H1 (cell line): Measurements from ENCODE around the gene POLD1. TPM values are rescaled to one million over a fixed set of nuclear protein-coding genes. Genes with fewer than 3 reads are reported as not detected.

ENCODE experiments used
- ASH2L ChIP-seq: fragments of 200-600, 300-600 bp; sonication (generic); IDR thresholded peaks from one replicate; pipeline ENCODE4 v1.7.1; 2017; ENCODE audit warnings: low read length
- HDAC6 ChIP-seq: IDR thresholded peaks from one replicate; pipeline ENCODE4 v1.7.1; 2012; ENCODE audit warnings: low read depth, mild to moderate bottlenecking, inconsistent platforms, low read length, moderate library complexity
- MAFK ChIP-seq: IDR thresholded peaks from 2 replicates; pipeline ENCODE4 v1.6.1; 2012; ENCODE audit warnings: low read depth, mild to moderate bottlenecking, improper control_type of control experiment, low read length
- SIX5 ChIP-seq: IDR thresholded peaks from 2 replicates; pipeline ENCODE4 v1.6.1; 2011; ENCODE audit warnings: mild to moderate bottlenecking, low read depth, low read length
- polyA plus RNA-seq, 7 experiments: library from polyadenylated mRNA; depleted of rRNA in 3 of 7; stranded (reverse) in 5 of 7; unstranded in 2 of 7; fragments of >200 nt in 5 of 7; fragments of 200-250 nt in 2 of 7; gene quantifications; 1 replicate in 5 of 7; 2 replicates in 1 of 7; 4 replicates in 1 of 7; pipeline versions ENCODE4 v1.2.1 to v1.2.3, GENCODE V29; 2011 to 2013; ENCODE audit warnings: missing spikeins in 2 of 7, mixed read lengths in 2 of 7
- total RNA-seq: library from RNA; stranded (reverse); fragmentation: NEBNext Ultra II Directional; extraction: Animal tissue kit (Norgen Biotek cat#: 25700); gene quantifications from 2 replicates; pipeline ENCODE4 v1.2.1, GENCODE V29; 2021
- TF ChIP-seq, protein P1 (sequence below): IDR thresholded peaks from 2 replicates; pipeline ENCODE4 v1.6.1; 2012; ENCODE audit warnings: low read length, inconsistent platforms
- TF ChIP-seq, protein P2 (sequence below): fragments of 300-600 bp; sonication (generic); IDR thresholded peaks from 2 replicates; pipeline ENCODE4 v1.7.1; 2012; ENCODE audit warnings: low read length, moderate library complexity, mild to moderate bottlenecking, inconsistent platforms; ENCODE audit not compliant: insufficient replicate concordance
- TF ChIP-seq, protein P3 (sequence below): IDR thresholded peaks from 2 replicates; pipeline ENCODE4 v1.6.1; 2011; ENCODE audit warnings: low read depth, mild to moderate bottlenecking, low read length; ENCODE audit not compliant: insufficient read depth

The POLD1 gene
- total and polyA plus RNA-seq, 2 of the 8 experiments (the other 6 are each of a cell fraction or from before 2014, with no cell fraction given) = 141 to 142 TPM

DNA sequence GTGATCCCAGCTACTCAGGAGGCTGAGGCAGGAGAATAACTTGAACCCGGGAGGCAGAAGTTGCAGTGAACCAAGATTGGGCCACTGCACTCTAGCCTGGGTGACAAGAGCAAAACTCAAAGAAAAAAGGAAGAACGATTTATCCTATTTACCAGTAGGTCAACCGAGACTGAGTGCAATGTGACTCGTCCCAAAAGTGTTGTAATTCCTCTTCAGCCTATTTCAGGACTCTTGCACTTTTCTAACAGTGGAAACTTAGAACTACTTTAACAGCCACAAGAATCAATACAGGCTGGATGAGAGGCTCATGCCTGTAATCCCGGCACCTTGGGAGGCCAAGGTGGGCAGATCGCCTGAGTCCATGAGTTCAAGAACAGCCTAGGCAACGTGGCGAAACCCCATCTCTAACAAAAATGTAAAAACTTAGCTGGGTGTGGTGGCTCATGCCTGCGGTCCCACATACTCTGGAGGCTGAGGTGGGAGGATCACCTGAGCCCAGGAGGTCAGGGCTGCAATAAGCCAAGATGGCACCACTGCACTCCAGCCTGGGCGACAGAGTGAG, 12.2 kb upstream of the POLD1 start (continued):
- TF ChIP-seq, protein P1, sequence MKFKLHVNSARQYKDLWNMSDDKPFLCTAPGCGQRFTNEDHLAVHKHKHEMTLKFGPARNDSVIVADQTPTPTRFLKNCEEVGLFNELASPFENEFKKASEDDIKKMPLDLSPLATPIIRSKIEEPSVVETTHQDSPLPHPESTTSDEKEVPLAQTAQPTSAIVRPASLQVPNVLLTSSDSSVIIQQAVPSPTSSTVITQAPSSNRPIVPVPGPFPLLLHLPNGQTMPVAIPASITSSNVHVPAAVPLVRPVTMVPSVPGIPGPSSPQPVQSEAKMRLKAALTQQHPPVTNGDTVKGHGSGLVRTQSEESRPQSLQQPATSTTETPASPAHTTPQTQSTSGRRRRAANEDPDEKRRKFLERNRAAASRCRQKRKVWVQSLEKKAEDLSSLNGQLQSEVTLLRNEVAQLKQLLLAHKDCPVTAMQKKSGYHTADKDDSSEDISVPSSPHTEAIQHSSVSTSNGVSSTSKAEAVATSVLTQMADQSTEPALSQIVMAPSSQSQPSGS = no peak
- TF ChIP-seq, protein P2, sequence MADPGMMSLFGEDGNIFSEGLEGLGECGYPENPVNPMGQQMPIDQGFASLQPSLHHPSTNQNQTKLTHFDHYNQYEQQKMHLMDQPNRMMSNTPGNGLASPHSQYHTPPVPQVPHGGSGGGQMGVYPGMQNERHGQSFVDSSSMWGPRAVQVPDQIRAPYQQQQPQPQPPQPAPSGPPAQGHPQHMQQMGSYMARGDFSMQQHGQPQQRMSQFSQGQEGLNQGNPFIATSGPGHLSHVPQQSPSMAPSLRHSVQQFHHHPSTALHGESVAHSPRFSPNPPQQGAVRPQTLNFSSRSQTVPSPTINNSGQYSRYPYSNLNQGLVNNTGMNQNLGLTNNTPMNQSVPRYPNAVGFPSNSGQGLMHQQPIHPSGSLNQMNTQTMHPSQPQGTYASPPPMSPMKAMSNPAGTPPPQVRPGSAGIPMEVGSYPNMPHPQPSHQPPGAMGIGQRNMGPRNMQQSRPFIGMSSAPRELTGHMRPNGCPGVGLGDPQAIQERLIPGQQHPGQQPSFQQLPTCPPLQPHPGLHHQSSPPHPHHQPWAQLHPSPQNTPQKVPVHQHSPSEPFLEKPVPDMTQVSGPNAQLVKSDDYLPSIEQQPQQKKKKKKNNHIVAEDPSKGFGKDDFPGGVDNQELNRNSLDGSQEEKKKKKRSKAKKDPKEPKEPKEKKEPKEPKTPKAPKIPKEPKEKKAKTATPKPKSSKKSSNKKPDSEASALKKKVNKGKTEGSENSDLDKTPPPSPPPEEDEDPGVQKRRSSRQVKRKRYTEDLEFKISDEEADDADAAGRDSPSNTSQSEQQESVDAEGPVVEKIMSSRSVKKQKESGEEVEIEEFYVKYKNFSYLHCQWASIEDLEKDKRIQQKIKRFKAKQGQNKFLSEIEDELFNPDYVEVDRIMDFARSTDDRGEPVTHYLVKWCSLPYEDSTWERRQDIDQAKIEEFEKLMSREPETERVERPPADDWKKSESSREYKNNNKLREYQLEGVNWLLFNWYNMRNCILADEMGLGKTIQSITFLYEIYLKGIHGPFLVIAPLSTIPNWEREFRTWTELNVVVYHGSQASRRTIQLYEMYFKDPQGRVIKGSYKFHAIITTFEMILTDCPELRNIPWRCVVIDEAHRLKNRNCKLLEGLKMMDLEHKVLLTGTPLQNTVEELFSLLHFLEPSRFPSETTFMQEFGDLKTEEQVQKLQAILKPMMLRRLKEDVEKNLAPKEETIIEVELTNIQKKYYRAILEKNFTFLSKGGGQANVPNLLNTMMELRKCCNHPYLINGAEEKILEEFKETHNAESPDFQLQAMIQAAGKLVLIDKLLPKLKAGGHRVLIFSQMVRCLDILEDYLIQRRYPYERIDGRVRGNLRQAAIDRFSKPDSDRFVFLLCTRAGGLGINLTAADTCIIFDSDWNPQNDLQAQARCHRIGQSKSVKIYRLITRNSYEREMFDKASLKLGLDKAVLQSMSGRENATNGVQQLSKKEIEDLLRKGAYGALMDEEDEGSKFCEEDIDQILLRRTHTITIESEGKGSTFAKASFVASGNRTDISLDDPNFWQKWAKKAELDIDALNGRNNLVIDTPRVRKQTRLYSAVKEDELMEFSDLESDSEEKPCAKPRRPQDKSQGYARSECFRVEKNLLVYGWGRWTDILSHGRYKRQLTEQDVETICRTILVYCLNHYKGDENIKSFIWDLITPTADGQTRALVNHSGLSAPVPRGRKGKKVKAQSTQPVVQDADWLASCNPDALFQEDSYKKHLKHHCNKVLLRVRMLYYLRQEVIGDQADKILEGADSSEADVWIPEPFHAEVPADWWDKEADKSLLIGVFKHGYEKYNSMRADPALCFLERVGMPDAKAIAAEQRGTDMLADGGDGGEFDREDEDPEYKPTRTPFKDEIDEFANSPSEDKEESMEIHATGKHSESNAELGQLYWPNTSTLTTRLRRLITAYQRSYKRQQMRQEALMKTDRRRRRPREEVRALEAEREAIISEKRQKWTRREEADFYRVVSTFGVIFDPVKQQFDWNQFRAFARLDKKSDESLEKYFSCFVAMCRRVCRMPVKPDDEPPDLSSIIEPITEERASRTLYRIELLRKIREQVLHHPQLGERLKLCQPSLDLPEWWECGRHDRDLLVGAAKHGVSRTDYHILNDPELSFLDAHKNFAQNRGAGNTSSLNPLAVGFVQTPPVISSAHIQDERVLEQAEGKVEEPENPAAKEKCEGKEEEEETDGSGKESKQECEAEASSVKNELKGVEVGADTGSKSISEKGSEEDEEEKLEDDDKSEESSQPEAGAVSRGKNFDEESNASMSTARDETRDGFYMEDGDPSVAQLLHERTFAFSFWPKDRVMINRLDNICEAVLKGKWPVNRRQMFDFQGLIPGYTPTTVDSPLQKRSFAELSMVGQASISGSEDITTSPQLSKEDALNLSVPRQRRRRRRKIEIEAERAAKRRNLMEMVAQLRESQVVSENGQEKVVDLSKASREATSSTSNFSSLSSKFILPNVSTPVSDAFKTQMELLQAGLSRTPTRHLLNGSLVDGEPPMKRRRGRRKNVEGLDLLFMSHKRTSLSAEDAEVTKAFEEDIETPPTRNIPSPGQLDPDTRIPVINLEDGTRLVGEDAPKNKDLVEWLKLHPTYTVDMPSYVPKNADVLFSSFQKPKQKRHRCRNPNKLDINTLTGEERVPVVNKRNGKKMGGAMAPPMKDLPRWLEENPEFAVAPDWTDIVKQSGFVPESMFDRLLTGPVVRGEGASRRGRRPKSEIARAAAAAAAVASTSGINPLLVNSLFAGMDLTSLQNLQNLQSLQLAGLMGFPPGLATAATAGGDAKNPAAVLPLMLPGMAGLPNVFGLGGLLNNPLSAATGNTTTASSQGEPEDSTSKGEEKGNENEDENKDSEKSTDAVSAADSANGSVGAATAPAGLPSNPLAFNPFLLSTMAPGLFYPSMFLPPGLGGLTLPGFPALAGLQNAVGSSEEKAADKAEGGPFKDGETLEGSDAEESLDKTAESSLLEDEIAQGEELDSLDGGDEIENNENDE = no peak
- TF ChIP-seq SIX5 = no peak
- no peak for TF ChIP-seq ASH2L
- TF ChIP-seq HDAC6 = no peak
- TF ChIP-seq, protein P3, sequence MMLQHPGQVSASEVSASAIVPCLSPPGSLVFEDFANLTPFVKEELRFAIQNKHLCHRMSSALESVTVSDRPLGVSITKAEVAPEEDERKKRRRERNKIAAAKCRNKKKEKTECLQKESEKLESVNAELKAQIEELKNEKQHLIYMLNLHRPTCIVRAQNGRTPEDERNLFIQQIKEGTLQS = no peak
- no peak for TF ChIP-seq MAFK
